Endothelial cell of umbilical vein (primary cell): ENCODE measurements around the gene CMIP. TPM values are rescaled to one million over a fixed set of nuclear protein-coding genes. Genes with fewer than 3 reads are reported as not detected.

Source experiments
- BruUV-seq: library from RNA; stranded (reverse); fragments of 400-500 nt; replicated peaks from 2 replicates; lab custom pipeline; 2021; lab: Mats Ljungman, UMichigan
- CTCF ChIA-PET: fragments of 300-600, 350-600 bp; sonication (Branson Sonifier 250); formaldehyde crosslinking; loops from one replicate; lab custom pipeline; 2021; ENCODE audit warnings: antibody characterized with exemption, inconsistent platforms; lab: Charles Lee
- POLR2A ChIA-PET: fragments of 300-600, 350-600 bp; sonication (Branson Sonifier 250); formaldehyde crosslinking; loops from one replicate; lab custom pipeline; 2021; ENCODE audit warnings: antibody characterized with exemption, inconsistent platforms; lab: Charles Lee
- DNase-seq: peaks from one replicate; pipeline ENCODE4 v3.0.0-alpha.2; 2011; ENCODE audit warnings: low read depth, low spot score
- FAIRE-seq: peaks from 2 replicates; lab custom pipeline; 2011; peaks lifted over from hg19 to GRCh38; lab: Jason Lieb, UNC
- H2AFZ ChIP-seq: 2 replicates; pipeline ENCODE4 v1.6.0; 2012; ENCODE audit warnings: low read depth, low read length, control low read depth, inconsistent platforms
- H3K27ac ChIP-seq: 2 replicates; pipeline ENCODE4 v1.5.1; 2011; ENCODE audit warnings: low read depth, mild to moderate bottlenecking, control low read depth, low read length, moderate library complexity; ENCODE audit not compliant: insufficient read depth
- H3K27me3 ChIP-seq, 2 experiments: 2 replicates each; pipeline versions ENCODE4 v1.6.0 to v1.6.1; 2011; ENCODE audit warnings: low read length in 2 of 2, mixed read lengths in 1 of 2; ENCODE audit not compliant: control insufficient read depth in 2 of 2, insufficient read depth in 2 of 2
- H3K36me3 ChIP-seq, 2 experiments: 2 replicates in 1 of 2; 3 replicates in 1 of 2; pipeline ENCODE4 v1.5.1; 2011; ENCODE audit warnings: low read length in 2 of 2, mild to moderate bottlenecking in 1 of 2, moderate library complexity in 1 of 2; ENCODE audit not compliant: control insufficient read depth in 2 of 2, insufficient read depth in 2 of 2; ENCODE audit errors: extremely low read depth in 1 of 2
- H3K4me1 ChIP-seq: 3 replicates; pipeline ENCODE4 v1.5.1; 2011; ENCODE audit warnings: mild to moderate bottlenecking, low read length; ENCODE audit not compliant: control insufficient read depth, insufficient read depth; ENCODE audit errors: extremely low read depth
- H3K4me2 ChIP-seq: 2 replicates; pipeline ENCODE4 v1.6.1; 2011; ENCODE audit warnings: low read length, control low read depth, mixed read lengths; ENCODE audit not compliant: insufficient read depth
- H3K4me3 ChIP-seq, 3 experiments: fragments of 200-600 bp in 1 of 3; sonication (generic), shearing (Covaris generic) in 1 of 3; replicated peaks in 1 of 3; 2 replicates each; pipeline ENCODE4 v1.5.1; 2011 to 2016; ENCODE audit warnings: control low read depth in 3 of 3, low read length in 3 of 3, mild to moderate bottlenecking in 2 of 3, inconsistent platforms in 1 of 3, low read depth in 1 of 3, moderate library complexity in 1 of 3; ENCODE audit not compliant: insufficient read depth in 1 of 3
- H3K79me2 ChIP-seq: 2 replicates; pipeline ENCODE4 v1.6.0; 2012; ENCODE audit warnings: low read length, inconsistent platforms; ENCODE audit not compliant: control insufficient read depth, insufficient read depth
- H3K9ac ChIP-seq: replicated peaks from 2 replicates; pipeline ENCODE3; 2011; ENCODE audit warnings: low read length, control low read depth; ENCODE audit not compliant: insufficient read depth; ENCODE audit errors: extremely low read depth
- H3K9me1 ChIP-seq: replicated peaks from 3 replicates; pipeline ENCODE4 v1.6.0; 2011; ENCODE audit warnings: mild to moderate bottlenecking, low read length; ENCODE audit not compliant: control insufficient read depth, insufficient read depth; ENCODE audit errors: extremely low read depth
- H3K9me3 ChIP-seq: replicated peaks from 2 replicates; pipeline ENCODE4 v1.5.1; 2012; ENCODE audit warnings: low read length, inconsistent platforms; ENCODE audit not compliant: control insufficient read depth, insufficient read depth
- H4K20me1 ChIP-seq: replicated peaks from 2 replicates; pipeline ENCODE3; 2011; ENCODE audit warnings: mild to moderate bottlenecking, low read length; ENCODE audit not compliant: control insufficient read depth, insufficient read depth; ENCODE audit errors: extremely low read depth
- CTCF ChIP-seq, 2 donors: IDR thresholded peaks; 1 replicate in 1 of 2; 2 replicates in 1 of 2; pipeline ENCODE4 v1.5.1; 2011; ENCODE audit warnings: low read length in 2 of 2, mild to moderate bottlenecking in 2 of 2, moderate library complexity in 2 of 2, control low read depth in 1 of 2, inconsistent platforms in 1 of 2, low read depth in 1 of 2; ENCODE audit not compliant: insufficient read depth in 1 of 2; ENCODE audit errors: extremely low read depth in 1 of 2
- EZH2 ChIP-seq: IDR thresholded peaks from 2 replicates; pipeline ENCODE4 v1.6.1; 2012; ENCODE audit warnings: borderline replicate concordance, low read depth, mild to moderate bottlenecking, moderate library complexity, low read length, inconsistent platforms; ENCODE audit not compliant: severe bottlenecking
- FOS ChIP-seq: IDR thresholded peaks from 2 replicates; pipeline ENCODE4 v1.6.1; 2011; ENCODE audit warnings: mild to moderate bottlenecking, low read length, moderate library complexity, borderline replicate concordance; ENCODE audit not compliant: insufficient read depth
- GATA2 ChIP-seq: IDR thresholded peaks from 2 replicates; pipeline ENCODE4 v1.7.0; 2011; ENCODE audit warnings: low read depth, mild to moderate bottlenecking, moderate library complexity, mixed read lengths, low read length; ENCODE audit not compliant: insufficient read length, insufficient read depth
- JUN ChIP-seq: IDR thresholded peaks from 2 replicates; pipeline ENCODE4 v1.6.1; 2011; ENCODE audit warnings: borderline replicate concordance, low read depth; ENCODE audit not compliant: insufficient read length, insufficient read depth
- MAX ChIP-seq: IDR thresholded peaks from 2 replicates; pipeline ENCODE4 v1.6.1; 2011; ENCODE audit not compliant: insufficient read depth, insufficient read length
- MYC ChIP-seq: IDR thresholded peaks from one replicate; pipeline ENCODE4 v1.6.1; 2011; ENCODE audit warnings: mild to moderate bottlenecking, low read depth, low read length
- POLR2A ChIP-seq: IDR thresholded peaks from 2 replicates; pipeline ENCODE4 v1.6.1; 2012; ENCODE audit warnings: low read depth, mild to moderate bottlenecking, control low read depth, low read length
- POLR2AphosphoS5 ChIP-seq: IDR thresholded peaks from 2 replicates; pipeline ENCODE4 v1.6.1; 2012; ENCODE audit warnings: low read depth, mild to moderate bottlenecking, control low read depth, low read length, moderate library complexity; ENCODE audit not compliant: insufficient read depth
- dilution Hi-C: fragments of 300-500 bp; cut with MboI; formaldehyde crosslinking; loops from one replicate; pipeline ENCODE4 v1.15.0; 2019; ENCODE audit warnings: low sequenced_read_pairs; ENCODE audit not compliant: extremely low pct_ligation_motif_present
- intact Hi-C: fragments of 100-400 bp; cut with micrococcal nuclease; formaldehyde crosslinking; loops from one replicate; pipeline ENCODE4 v1.10.0; 2022
- polyA plus RNA-seq, 4 experiments: library from polyadenylated mRNA; depleted of rRNA in 3 of 4; stranded (reverse) in 3 of 4; unstranded in 1 of 4; fragments of >200 nt; gene quantifications; 2 replicates each; pipeline versions ENCODE4 v1.2.1 to v1.2.3, GENCODE V29; 2011 to 2012; ENCODE audit warnings: missing spikeins in 1 of 4
- total RNA-seq: library from RNA; stranded (reverse); gene quantifications from 2 replicates; pipeline ENCODE4 v1.2.3, GENCODE V29; 2021

Gene CMIP
- total and polyA plus RNA-seq, 2 donors (not counting 3 experiments of a cell fraction or from before 2014, with no cell fraction given): 29.0 to 101 TPM

DNA sequence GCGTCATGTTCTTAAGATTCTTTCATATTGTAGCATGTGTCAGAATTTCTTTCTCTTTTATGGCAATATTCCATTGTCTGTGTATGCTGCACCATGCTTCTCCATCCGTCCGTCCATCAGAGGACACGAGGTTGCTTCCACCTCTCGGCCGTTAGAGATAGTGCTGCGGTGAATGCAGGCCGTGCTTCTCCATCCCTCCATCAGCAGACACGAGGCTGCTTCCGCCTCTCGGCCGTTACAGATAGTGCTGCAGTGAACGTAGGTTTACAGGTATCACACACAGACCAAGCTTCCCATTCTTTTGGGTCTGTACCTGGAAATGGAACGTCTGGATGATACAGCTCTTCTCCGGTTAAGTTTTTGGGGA, 113.5 kb downstream of the CMIP start:
- Histone ChIP-seq H2AFZ (no peak overlapping the region), H3K4me3 (no peak overlapping the region), H3K9me1 (no peaks in the 10 kb centered on the region), H3K27ac (no peak overlapping the region), H4K20me1 (no peaks in the 10 kb centered on the region), H3K4me1 (peaks cover 19% of the 10 kb centered on the region), H3K9ac (no peak overlapping the region), H3K79me2 (peaks cover 25% of the 10 kb centered on the region), H3K36me3 (peaks cover 0 to 2% of the 10 kb centered on the region in 2 experiments), H3K4me2 (no peak overlapping the region), H3K27me3 (no peaks in the 10 kb centered on the region), H3K9me3 (no peaks in the 10 kb centered on the region)
- TF ChIP-seq MAX: no peak
- no peak for TF ChIP-seq MYC
- no peak for TF ChIP-seq CTCF (IDR thresholded peaks at IDR 0.05; ENCODE audit: extremely low read depth in 1 of 2, insufficient read depth in 1 of 2, low read depth in 1 of 2, low read length in 2 of 2)
- TF ChIP-seq EZH2: no peak
- TF ChIP-seq POLR2A: no peak
- TF ChIP-seq JUN: no peak
- TF ChIP-seq FOS: no peak
- TF ChIP-seq POLR2AphosphoS5: no peak
- TF ChIP-seq GATA2: no peak
- no peak for DNase-seq
- no TSS peak for BruUV-seq
- dilution Hi-C loops (no loop called here), intact Hi-C loops (no loop called here)
- CTCF ChIA-PET: no interaction called here
- POLR2A ChIA-PET: no interaction called here
- no peak for FAIRE-seq
